ENCODE results near the gene UFSP1. TPM values are rescaled to one million over a fixed set of nuclear protein-coding genes. Genes with fewer than 3 reads are reported as not detected.

UFSP1 gene
- total RNA-seq, 2 donors from 2014 or later: 2.2 to 2.7 TPM

DNA sequence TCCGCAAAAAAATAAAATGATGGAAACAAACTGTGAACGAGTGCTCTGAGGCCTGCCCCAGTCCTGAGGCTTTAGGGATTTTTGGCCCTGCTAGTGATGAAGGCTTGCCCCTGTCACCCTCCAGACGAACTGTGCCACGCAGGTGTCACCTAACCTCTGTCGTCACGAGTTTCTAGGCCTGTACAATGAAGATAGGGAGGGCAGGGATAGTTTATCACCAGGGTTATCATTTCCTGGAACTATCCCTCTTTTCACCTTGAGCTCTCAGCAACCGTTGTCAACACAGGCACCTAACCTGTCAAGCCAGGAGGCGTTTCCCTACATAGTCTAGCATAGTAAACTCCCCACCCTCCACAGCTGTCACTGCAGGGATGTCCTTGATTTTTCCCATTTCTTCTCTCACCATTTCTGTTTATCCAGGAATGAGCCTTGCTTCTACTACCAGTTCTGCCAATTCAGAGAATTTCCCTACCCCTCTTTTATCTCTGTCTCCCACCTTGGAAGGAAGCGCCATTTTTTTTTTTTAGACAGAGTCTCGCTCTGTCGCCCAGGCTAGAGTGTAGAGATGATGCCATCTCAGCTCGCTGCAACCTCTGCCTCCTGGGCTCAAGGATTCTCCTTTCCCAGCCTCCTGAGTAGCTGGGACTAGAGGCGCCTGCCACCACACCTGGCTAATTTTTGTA lies 8.4 kb upstream of the UFSP1 start:
- intact Hi-C loops (cut with DNase I, micrococcal nuclease): loop anchor here in 1 of 2 donors (10.0 kb wide), 1 partner anchor 167 kb away; no protein-coding TSS in a partner anchor
- DNase-seq: peak; percentile 60 to 78
- peak; percentile 67 for ATAC-seq

DNA sequence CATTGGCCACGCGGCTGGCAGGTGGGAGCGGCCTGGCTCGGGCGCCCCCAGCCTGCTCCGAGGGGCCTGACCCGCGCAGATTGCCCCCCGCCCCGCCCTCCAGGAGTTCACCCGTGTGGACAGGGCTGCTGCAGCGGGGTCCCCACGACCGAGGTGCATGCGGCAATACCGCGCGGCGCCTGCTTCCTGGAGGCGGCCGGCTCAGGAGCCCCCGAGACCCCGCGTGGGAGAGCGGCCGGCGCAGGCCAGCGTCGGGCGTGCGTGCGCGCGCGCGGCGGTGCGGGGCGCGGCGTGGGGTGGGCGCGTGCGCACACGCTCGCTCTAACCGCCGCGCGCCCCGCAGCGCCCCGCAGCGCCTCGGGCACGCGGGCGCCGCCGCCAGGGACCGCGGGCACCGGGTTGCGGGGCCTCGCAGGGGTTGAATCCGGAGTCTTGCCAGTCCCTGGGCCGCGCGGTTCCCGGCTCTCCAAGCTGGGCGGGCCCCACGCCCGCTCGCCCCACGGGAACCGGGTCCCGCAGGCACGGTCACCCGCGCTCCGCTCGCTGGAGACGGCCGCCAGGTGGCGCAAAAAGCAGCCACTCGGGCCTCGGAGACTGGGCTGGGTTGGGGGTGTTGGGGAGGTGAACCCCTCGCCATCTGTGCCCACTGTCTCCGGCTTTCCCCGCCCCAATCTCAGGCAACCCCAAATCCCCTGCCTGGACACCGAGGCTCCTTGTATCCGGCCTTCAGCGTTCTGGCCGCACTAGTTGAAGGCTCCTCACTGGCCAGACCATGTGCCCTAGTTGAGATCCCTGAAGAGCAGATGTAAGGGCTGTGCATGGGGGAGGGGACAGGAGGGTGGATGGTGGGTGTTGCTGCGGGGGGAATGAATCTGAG lies 7.5 kb upstream of the UFSP1 start:
- intact Hi-C loops (cut with DNase I, micrococcal nuclease): loop anchor here in 1 of 2 donors (10.0 kb wide), 1 partner anchor 168 kb away; no protein-coding TSS in a partner anchor
- peak in 1 of 2 donors; percentile 71 for DNase-seq
- ATAC-seq: peak; percentile 45

DNA sequence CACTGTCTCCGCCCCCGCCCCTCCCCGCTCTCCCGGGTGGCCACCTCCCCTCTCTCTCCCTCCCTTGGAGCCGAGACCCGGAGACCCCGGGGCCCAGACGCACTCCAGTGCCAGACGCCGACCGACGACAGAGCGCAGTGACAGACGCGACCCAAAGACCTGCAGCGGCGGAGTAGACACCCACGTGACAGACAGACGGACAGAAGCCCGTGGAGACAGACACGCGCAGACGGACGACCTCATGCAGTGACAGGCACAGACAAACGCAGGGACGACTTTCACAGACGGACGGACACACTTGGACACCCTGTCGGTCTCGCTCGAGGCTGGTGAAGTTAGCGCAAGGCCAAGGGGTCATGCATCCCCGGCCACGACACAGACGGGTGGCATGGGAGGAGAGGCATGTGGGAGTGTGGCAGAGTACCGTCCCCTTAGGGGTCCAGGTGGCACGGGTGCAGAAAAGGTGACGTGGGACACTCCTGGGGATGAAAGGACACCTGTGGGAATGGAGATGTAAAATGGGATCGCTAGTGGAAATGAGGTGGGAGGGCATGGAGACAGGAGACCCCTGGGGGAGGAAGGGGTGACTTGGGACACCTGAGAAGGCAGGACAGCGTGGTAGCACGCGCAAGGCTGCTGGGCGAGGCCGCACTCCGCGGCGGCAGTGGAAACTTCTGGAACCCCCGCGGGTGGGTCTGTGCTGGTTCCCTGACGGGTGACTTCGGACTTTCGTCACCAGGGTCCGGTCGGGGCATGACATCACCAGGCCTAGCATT lies 6.6 kb upstream of the UFSP1 start:
- intact Hi-C loops (cut with DNase I, micrococcal nuclease): loop anchor here in 1 of 2 donors (10.0 kb wide), 1 partner anchor 169 kb away; no protein-coding TSS in a partner anchor
- DNase-seq (peak; percentile 48 to 70), ATAC-seq (peak; percentile 38)

GRCh38 chr7:100895701-100895955 lies 6.1 kb upstream of the UFSP1 start, which contains the start of gene ACHE:
ACHE (minus strand) TSS chr7:100895888; CDS start chr7:100894232, 1,656 bp downstream.
- peak; percentile 15 for ATAC-seq
- DNase-seq: no peak
- intact Hi-C loops (cut with DNase I, micrococcal nuclease): loop anchor here in 1 of 2 donors (10.0 kb wide), 1 partner anchor 169 kb away; no protein-coding TSS in a partner anchor

DNA sequence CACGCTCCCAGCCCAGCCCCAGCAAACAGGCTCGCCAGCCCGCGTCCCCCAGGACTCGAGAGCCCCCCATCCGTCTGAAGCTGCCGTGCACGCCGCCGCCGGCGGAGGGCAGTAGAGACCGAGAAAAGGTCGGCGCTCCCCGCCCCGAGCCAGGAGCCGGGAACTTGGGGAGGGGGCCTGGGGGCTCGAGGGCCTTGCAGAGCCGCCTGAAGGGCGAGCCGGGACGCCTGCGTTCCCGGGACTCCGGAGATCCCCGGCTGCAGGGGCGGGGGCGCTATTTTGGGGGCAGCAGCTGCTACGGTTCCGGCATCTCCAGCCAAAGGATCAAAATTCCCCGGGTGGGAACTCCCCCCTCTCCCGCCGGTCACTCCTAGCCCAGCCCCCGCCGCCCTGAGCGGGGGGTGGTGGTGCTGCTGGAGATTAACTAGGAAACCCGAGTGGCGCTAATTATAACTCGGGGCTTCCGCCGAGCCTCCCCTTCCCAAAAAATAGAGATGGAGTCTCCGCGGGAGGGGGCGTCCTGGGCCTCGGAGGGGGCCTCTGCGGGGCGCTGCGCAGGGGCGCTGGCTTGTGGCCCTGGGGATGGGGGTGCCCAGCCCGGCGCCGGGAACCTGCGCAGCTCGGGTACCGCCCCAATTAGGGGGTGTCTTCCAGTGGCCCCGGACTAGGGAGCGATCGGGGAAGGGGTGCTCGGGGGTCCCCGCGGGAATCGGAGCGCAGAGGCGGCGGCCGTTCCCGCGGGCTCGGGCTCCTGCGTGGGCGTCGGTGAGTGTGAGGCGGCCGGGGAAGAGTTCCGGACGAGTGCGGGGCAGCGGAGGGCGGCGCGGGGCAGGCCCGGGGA lies 5.6 kb upstream of the UFSP1 start:
- DNase-seq (peak in 1 of 2 donors; percentile 72), ATAC-seq (no peak)
- intact Hi-C loops (cut with DNase I, micrococcal nuclease): loop anchor here in 1 of 2 donors (10.0 kb wide), 1 partner anchor 170 kb away; no protein-coding TSS in a partner anchor

DNA sequence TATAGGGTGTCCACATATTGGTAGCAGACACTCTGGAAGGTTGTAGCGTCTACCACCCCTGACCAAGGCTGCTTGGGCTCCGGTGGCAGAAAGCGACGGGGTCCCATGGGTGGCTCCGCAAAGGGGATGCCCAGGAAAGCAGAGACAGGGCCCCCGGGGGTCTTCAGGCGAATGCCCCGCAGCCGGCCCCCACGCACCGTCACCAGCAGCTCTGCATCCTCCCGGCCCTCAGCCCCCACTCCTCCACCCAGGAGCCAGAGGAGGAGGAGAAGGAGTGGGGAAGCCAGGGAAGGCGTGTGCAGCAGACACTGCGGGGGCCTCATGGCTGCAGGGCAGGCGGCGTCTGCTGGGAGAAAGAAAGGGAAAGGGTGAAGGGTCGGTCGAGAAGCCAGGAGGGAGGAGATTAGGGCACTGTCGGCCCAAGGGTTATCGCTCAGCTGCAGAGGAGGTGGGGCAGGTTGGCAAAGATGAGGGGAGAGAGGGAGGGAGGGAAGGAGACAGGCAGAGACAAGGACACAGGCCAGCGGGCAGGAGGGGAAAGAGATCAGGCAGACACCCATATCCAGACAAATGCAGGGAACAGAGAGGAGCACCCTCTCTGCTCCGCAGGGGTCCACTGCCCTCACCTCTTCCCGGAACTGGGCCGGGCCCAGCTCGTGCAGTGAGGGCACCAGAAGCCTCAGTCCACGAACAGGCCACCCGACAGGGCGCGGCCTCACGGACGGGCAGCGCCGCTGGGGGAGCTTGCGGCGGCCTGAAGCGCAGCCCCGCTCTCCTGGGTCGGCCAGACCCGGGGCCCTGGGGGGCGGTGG lies 4.6 kb upstream of the UFSP1 start:
- intact Hi-C loops (cut with DNase I, micrococcal nuclease): loop anchor here in 1 of 2 donors (10.0 kb wide), 1 partner anchor 171 kb away; no protein-coding TSS in a partner anchor
- DNase-seq: no peak
- no peak for ATAC-seq

- DNase-seq: no peak
- no peak for ATAC-seq
- intact Hi-C loops (cut with DNase I, micrococcal nuclease): loop anchor here in 1 of 2 donors (10.0 kb wide), 1 partner anchor 171 kb away; no protein-coding TSS in a partner anchor
These were observed 3.9 kb upstream of the UFSP1 start for GRCh38 chr7:100893318-100893895.

DNA sequence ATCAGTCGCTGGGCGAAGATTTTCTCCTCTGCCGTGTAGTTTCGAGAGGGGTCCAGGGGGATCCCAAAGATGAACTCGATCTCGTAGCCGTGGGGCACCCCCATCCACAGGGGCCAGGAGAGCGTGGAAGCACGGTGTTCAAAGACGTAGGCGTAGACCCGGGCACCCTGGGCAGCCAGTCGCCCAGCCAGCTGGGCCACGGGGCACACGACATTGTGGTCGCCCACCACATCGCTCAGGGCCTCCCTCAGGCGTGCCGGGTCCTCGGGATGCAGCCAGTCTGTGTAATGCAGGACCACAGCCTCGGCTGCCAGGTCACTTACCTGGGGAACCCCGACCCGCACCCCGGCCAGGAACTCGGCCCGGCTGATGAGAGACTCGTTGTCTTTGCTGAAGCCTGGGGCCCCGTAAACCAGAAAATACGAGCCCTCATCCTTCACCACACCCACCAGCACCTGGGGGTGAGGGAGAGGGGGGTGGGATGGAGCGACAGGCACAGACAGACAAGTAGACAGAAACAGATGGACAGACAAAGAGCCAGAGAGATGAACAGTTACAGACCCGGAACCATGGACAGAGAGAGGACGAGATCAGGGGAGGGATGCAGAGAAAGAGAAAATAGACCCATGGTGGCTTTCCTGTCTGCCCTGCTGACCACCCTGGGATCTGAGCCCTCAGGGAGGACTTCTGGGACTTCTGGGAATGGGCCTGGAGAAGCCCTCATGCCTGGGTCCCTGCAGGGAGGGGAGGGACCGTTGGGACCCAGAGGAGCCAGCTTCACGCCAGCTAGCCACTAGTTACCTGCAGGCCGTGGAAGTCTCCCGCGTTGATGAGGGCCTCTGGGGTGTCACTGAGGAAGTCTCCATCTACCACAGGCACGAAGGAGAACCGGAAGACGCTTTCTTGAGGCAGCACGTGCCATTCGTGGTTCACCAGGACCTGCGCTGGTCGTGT lies 3.1 kb upstream of the UFSP1 start:
- intact Hi-C loops (cut with DNase I, micrococcal nuclease): loop anchor here in 1 of 2 donors (10.0 kb wide), 1 partner anchor 172 kb away; no protein-coding TSS in a partner anchor
- no peak for ATAC-seq
- DNase-seq: no peak

DNA sequence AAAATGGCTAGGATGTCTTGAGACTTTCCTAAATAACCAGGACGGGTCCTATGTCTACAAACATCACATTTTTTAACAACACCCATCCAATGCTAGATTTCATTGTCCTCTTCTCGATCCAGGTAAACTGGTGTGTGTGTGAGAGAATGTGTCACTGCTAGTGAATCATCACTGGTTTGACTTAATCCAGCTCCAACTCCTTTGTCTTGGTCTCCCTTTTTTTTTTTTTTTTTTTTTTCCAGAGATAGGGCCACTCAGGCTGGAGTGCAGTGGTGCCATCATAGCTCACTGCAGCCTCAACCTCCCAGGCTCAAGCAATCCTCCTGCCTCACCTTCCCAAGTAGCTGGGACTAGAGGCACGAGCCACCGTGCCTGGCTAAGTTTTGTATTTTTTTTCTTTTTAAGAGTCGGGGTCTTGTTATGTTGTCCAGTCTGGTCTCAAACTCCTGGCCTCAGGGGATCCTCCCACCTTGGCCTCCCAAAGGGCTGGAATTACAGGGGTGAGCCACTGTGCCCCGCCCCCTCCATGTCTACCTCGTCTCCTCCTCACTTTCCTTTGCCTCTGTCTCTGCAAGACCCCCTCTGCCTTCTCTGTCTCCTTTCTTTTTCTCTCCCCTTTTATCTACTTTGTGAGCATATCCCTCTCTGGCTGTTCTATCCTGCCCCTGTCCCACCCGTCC lies 2.2 kb upstream of the UFSP1 start:
- DNase-seq (no peak), ATAC-seq (no peak)
- intact Hi-C loops (cut with DNase I, micrococcal nuclease): loop anchor here in 1 of 2 donors (10.0 kb wide), 1 partner anchor 173 kb away; no protein-coding TSS in a partner anchor

- intact Hi-C loops (cut with DNase I, micrococcal nuclease): loop anchor here in 1 of 2 donors (10.0 kb wide), 1 partner anchor 174 kb away; no protein-coding TSS in a partner anchor
- ATAC-seq: no peak
- DNase-seq: peak in 1 of 2 donors; percentile 36
These were observed 1.4 kb upstream of the UFSP1 start for GRCh38 chr7:100890653-100891567.

GRCh38 chr7:100888291-100888987 lies 1.1 kb downstream of the UFSP1 start:
- intact Hi-C loops (cut with DNase I, micrococcal nuclease): no loop called here
- DNase-seq (no peak), ATAC-seq (no peak)

- intact Hi-C loops (cut with DNase I, micrococcal nuclease): no loop called here
- peak; percentile 77 to 79 for DNase-seq
- ATAC-seq: peak; percentile 39
These were observed 1.8 kb downstream of the UFSP1 start for GRCh38 chr7:100887516-100888290.
